ENCODE measurements around the gene NFKBIE.

- TF ChIP-seq POLR2A (IDR thresholded peaks at IDR 0.05; ENCODE audit: low read depth, low read length) (no peak), POLR2AphosphoS5 (IDR thresholded peaks at IDR 0.05; ENCODE audit: low read depth, low read length) (no peak)
These were observed 44.4 kb downstream of the NFKBIE start for GRCh38 chr6:44220913-44221290.

Data from GM12892 (cell line).